Amniotic epithelial cell (primary cell): Measurements from ENCODE around the gene MRPS30.
"Not testable (repeated sequence)": the region's sequence is repeated elsewhere in the genome, so short reads cannot be mapped to it uniquely, and the experiment has no call there.

Source experiments
- DNase-seq: peaks from one replicate; pipeline ENCODE4 v3.0.0-alpha.2; 2010; ENCODE audit warnings: low read depth

Gene MRPS30

DNA sequence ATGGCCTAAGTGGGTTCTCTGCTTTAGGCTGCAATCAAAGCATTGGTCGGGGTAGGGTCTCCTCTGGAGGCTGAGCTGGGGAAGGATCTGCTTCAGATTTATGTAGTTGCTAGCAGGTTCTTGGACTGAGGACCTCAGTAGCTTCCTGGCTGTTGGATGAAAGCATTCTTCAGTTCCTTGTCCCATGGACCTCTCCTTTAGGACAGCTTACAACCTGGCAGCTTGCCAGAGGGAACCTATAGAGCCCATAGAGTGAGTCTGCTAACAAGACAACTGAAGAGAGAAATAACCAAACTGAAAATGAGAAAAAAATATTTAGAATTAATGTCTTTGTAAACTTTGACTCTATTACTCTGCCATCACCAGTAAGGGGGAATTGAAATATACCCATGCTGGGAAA lies 12.4 kb downstream of the MRPS30 start:
- DNase-seq, result no peak

DNA sequence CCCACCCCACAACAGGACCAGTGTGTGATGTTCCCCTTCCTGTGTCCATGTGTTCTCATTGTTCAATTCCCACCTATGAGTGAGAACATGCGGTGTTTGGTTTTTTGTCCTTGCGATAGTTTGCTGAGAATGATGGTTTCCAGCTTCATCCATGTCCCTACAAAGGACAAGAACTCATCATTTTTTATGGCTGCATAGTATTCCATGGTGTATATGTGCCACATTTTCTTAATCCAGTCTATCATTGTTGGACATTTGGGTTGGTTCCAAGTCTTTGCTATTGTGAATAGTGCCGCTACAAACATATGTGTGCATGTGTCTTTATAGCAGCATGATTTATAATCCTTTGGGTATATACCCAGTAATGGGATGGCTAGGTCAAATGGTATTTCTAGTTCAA lies 15.9 kb downstream of the MRPS30 start:
- not testable (repeated sequence) for DNase-seq

DNA sequence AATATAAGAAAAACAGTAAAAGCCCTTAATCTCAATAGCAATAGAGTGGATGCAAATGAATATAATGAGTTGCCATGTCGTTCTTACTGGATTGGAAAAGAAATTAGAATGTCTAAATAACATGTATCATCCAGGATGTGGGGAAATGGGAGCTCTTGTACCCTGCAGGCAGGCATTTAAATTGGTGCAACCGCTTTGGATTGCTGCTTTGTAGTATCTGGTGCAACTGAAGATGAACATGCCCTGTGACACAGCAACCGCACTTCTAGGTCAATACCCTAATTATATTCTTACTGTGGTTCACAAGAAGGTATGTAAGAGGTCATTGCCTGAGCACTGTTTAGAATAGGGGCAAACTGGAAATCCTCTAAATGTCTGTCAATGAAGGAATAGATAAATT lies 18.9 kb downstream of the MRPS30 start:
- DNase-seq, result no peak

DNA sequence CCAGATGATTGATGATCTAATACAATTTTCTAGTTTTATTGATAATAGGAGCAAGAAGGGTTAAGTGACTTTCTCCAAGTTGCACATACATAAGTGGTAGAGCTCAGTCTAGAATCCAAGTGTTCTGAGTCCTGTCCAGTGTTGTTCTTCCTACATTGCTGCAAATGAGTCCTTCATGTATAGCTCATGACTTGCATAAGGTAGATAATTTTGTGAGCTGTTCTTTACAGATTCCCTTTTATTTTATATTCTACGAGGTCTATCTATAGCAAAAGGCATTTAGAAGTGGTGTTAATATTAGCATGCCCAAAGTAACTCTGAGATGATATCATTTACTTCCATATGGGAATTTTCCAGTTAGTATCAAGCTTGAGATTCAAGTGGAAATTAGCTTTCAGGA lies 20.0 kb downstream of the MRPS30 start:
- no peak for DNase-seq

DNA sequence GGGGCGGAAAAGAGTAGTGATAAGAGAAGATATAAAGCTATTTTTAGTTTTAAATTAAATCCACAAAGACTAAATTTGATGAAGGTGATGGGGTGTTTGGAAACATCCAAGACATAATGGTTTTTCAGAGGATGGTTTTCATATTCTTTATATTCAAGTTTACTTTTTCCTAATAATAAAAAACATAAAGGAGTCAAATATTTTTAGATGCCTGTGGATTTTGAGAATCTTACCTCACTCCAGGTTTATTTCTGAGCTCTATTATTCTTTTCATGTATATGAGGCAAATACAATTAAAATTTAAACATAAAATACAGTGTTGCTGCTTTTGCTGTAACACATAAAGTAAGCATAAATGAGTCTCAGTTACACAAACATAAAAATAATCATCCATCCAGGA lies 22.2 kb downstream of the MRPS30 start:
- DNase-seq, result no peak

DNA sequence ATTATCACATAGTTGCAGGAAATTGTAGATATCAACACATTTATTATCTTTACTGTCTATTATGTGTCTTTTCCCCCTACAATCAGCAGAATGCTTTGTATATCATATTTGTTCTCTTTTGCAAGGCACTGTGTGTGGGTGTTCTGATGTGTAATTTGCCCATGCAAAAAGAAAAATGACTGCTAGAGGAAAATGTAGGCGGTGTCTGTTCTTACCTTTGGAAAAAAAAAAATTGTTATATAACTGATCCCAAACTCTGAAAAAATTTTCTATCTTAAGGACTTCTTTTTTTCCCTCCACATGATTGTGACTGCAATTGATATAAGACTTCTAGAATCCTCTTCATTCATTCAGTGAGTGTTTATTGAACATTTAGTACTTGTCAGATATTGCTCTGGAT lies 24.5 kb downstream of the MRPS30 start:
- DNase-seq, result no peak

DNA sequence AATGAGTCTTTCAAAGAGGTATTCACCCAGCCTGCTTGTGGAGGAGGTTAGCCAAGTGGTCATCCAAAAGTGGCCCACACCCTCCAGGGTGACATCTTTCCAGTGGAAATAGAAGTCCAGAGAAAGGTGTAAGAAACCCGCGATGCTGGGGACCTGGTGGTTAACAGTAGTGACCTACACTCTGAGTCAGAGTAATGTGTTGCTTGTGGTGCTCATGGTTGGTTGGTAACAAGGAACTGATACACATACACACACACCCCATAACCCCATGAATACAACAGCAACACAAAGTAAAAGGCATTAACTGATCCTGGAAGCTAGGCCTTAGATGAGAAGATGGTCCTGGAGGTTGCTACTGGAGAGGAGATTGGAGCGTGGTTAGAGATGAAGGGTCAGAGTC lies 26.9 kb downstream of the MRPS30 start:
- no peak for DNase-seq

DNA sequence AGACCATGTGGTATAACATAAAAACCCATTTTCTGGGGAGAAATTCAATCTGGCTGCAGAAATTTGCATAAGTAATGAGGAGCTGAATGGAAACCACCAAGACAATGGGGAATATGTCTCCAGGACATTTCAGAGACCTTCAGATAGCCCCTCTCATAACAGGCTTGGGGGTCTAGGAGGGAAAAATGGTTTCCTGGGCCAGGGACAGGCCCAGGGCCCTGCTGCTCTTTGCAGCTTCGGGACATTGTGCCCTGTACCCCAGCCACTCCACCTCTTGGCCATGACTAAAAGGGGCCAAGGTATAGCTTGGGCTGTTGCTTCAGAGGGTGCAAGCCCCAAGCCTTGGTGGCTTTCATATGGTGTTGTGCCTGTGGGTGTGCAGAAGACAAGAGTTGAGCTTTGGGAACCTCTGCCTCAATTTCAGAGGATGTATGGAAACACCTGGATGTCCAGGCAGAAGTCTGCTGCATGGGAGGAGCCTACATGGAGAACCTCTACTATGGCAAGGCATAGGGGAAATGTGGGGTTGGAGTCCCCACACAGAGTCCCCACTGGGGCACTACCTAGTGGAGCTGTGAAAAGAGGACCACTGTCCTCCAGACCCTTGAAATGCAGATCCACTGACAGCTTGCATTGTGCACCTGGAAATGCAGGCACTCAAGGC lies 30.4 kb downstream of the MRPS30 start:
- DNase-seq, result no peak

DNA sequence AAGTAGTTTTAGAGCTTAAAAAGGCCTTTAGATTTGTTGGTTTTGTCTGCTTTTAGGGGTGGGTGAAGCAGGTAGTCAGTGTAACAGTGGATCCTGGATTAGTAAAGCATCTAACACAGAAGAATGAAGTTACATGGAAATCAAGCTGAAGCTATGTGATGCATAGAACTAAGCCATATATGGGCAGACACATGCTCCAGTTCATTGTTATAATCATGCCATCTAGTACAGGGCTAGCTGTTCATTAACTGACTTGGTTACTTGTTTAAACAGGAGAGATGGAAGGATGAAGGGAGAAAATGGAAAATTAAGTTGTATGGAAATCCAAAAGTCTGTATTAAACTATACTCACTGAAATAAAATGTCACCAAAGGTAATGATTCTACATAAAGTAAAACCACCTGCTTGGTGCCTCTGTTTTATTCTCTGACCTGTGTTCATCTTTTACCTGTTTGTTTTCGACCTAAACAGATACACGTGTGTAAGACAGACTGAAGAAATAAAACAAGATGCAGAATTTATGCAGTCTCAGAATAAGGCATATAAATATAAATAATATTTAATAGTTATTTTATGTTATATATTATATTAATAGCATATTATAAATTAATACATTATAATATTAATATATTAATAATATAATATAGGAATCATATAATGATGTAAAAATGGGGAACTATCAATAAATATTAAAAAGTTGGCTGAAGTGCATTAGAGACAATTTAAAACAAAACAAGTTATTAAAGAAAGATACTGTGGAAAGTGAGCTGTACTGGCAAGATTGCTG lies 33.9 kb downstream of the MRPS30 start:
- DNase-seq, result no peak

DNA sequence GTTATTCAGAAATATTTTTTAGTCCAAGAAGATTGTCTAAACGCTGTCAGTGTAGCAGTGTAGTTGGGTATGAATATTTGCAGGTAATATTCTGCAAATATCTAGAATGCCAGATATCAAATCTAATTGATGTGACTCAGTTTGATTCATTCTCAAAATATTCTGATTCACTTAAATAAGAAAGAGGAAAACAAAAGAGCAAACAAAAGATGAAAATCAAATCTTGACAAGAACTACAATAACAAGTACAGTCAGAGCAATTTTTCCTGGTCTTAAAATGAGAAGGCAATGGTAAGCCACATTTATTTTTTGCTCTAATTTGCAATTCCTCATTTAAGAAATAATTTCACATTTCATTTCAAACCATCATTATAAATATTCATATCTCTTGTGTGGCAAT lies 36.0 kb downstream of the MRPS30 start:
- no peak for DNase-seq

DNA sequence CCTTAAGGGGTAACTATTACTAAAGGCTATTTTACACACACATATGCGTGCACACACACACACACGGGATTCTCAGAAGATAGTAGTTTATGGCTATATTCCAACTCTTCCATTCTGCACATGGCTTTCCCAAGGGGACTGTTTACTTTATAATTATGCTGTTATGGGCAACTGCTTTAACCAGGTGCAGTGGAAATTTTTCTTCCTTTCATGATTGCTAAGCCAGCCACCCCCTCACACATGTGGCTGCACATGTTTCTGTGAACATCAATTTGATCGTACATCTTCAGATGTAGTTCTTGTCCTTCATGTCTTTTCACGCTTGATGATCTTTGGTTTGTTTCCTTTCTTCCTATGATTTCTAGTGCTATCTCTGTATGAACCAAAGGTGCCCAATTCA lies 37.0 kb downstream of the MRPS30 start:
- no peak for DNase-seq

DNA sequence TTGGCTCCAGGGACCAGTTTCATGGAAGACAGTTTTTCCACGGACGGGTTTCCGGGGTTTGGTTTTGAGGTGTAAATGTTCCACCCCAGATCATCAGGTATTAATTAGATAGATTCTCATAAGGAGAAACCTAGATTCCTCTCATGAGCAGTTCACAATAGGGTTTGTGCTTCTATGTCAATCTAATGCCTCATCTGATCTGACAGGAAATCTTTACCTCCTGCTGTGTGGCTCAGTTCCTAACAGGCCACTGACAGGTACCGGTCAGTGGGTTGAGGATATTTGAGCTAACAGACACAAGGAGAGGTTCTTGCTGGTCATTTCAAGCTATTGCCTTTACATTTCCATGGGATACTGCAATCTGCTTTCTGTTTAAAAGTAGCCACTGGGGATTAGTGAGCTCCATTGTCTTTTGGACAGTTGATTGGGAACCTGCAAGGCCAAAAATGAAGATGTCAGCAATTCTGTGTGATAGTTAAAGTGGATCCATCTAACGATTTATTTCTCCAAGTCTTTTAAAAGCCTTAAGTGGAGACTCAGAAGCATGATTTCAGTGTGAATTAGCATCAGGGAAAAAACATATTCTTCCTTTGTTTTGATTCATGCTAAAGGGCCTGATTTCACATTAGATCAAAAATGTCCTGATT lies 38.6 kb downstream of the MRPS30 start:
- DNase-seq, result no peak

DNA sequence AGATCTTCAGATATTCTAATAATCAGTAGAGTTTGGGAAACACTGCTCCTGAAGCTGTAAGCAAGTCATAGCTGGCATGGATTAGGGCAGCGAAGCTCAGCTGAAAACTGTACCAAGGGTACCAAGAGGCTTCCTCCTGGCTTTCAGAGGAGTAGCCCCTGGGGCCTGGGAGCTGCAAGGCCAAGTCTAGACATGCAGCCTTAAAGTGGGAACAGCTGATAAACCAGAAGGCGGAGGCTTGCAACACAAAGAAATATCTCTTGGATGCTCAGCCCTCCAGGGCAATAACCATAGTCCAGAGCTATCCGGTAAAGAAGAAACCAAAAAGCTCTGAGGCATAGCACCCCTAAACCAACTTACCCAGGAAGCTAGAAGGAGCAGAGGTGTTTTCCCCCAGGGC lies 51.5 kb downstream of the MRPS30 start:
- DNase-seq, result no peak

DNA sequence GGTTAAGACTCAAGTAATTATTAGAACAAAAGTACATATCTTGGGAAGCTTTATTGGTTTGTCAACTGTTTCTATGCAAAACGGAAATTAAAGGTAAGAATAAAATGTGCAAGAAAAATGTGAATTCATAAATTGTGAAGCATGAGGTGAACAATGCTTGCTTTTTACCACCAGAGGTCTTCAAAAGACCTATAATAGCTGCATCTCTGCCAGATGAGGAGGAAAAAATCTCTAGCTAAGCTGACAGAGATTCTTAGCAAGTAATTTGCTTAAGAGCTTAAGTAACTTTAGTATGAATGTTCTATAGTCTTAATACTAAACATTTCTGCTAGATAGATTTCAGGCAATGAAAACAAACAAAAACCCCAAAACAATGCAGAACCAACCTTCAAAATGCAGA lies 54.1 kb downstream of the MRPS30 start:
- no peak for DNase-seq
